ENCODE results near the gene OR4F6. TPM values are rescaled to one million over a fixed set of nuclear protein-coding genes. Genes with fewer than 3 reads are reported as not detected.
"Not testable (repeated sequence)": the region's sequence is repeated elsewhere in the genome, so short reads cannot be mapped to it uniquely, and the experiment has no call there.

Gene OR4F6, protein sequence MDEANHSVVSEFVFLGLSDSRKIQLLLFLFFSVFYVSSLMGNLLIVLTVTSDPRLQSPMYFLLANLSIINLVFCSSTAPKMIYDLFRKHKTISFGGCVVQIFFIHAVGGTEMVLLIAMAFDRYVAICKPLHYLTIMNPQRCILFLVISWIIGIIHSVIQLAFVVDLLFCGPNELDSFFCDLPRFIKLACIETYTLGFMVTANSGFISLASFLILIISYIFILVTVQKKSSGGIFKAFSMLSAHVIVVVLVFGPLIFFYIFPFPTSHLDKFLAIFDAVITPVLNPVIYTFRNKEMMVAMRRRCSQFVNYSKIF
- not detected for total RNA-seq

DNA sequence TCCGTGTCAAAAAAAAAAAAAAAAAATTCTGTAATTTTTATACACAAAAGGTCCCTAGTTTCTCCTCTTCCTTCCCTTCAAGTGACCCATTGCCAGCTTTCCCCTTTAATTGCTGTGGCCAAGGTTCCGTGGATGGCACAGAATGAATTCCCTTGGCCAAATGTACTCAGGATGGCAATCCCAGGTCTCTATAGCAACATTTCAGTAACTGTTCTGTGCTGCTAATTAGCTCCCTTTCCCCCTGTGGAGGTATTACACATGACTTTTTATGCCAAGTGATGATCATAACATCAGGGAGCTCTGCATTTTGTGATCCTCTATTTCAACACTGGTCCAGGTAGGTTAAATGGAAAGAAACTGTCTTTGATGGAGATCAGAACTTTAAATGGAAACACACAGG lies at the start of gene OR4F6:
Gene OR4F6 (plus strand): TSS at position 301 of the 400 bp plus-strand sequence. CDS start 2,211 bp downstream, outside the sequence.
- Mint-ChIP-seq H3K4me3 (no peak within 1 kb of the TSS), H3K27ac (no peak within 1 kb of the TSS), H3K9me3 (no peaks in the 10 kb centered on the region), H3K36me3 (no peaks in the 10 kb centered on the region), H3K27me3 (peaks cover 17% of the 10 kb centered on the region), H3K4me1 (no peaks in the 10 kb centered on the region)
- ATAC-seq (ENCODE audit: low read depth) (no peak), DNase-seq (no peak)
- POLR2A ChIA-PET = no interaction called here

DNA sequence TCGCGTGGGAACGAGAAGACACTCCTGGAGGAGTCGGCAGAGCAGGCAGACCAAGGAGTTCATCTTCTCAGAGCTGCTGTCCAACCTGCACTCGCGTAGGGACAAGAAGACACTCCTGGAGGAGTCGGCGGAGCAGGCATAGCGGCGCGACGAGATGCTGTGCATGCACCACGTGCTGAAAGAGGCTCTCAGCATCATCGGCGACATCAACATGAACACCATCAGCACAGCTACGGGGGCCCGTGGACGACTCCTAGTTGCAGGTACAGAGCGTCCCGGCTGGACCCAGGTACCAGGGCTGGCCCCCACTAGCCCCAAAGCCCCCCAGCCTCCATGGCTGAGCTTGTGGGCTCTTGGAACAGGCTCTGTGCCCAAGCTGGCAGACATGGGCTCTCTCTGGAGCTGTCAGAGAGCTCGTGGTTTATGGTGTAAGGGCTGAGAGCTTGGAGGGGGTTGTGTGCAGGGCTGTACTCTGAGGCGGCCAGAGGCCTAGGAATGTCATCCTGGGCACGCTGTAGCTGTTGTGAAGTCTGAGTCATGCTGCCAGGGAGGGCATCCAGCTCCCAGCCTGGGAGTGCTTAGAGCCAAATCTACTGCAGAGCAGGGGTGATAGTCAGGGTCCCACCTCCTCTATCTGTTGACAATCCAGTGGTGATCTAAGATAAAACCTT lies 38.5 kb upstream of the OR4F6 start:
- H3K27ac Mint-ChIP-seq; H3K4me1 Mint-ChIP-seq; H3K27me3 Mint-ChIP-seq; H3K9me3 Mint-ChIP-seq; ATAC-seq (ENCODE audit: low read depth); DNase-seq; H3K36me3 Mint-ChIP-seq; H3K4me3 Mint-ChIP-seq: not testable (repeated sequence)
- POLR2A ChIA-PET = interaction anchor here (0.7 to 0.8 kb wide), 2 partner anchors 12 to 40 kb away, joined by 3 read pairs; no protein-coding TSS in a partner anchor

DNA sequence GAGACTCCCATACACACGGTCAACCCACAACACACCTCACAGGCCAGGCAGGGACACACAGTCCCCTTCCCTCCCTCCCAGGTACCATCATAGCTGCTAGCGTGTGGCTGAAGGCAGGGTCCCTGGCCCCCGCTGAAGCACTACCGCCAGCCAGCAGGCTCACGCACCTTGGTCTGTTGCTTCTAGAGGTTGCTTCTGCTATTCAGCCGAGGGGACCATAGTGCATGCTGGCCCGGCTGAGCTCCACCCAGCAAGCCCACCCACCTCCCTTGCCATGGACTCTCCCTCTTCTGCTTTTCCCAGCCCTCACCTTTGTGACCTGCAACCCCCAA lies 38.0 kb upstream of the OR4F6 start:
- DNase-seq; POLR2A ChIA-PET; H3K4me3 Mint-ChIP-seq; H3K27ac Mint-ChIP-seq; H3K4me1 Mint-ChIP-seq; H3K9me3 Mint-ChIP-seq; ATAC-seq (ENCODE audit: low read depth); H3K27me3 Mint-ChIP-seq; H3K36me3 Mint-ChIP-seq: not testable (repeated sequence)

DNA sequence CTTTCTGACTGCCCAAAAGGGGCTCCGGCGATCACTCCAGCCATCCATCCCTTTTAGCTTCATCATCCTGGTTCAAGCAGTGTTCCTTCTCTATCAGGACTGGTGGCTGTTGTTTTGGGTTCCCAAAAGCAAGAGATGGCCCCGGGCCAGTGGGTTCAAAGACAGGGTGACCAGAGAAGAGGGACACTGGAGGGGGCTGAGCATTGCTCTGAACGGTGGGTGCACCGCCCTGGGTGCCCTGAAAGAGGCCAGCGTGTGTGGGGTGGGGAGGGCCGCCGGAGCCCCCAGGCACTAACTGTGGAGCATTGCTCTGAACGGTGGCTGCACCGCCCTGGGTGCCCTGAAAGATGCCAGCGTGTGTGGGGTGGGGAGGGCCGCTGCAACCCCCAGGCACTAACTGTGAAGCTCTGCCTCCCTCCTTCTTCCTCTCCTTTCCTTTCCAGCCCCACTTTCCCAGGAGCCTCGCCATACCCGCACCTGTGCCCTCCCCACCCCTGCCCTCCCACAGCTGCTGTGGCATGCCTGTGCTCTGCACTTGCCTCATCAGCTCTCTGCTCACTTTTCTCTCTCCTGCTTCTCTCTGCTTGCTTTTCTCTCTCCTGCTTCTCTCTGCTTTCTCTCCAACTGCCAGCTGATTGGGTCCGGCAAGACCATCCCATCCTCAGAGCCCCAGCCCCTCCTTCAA lies 37.4 kb upstream of the OR4F6 start:
- H3K4me3 Mint-ChIP-seq = no peak overlapping the region
- DNase-seq (no peak), ATAC-seq (ENCODE audit: low read depth) (no peak)
- no peak overlapping the region for H3K27ac Mint-ChIP-seq
- no peaks in the 10 kb centered on the region for H3K36me3 Mint-ChIP-seq
- POLR2A ChIA-PET = no interaction called here
- no peaks in the 10 kb centered on the region for H3K9me3 Mint-ChIP-seq
- H3K4me1 Mint-ChIP-seq = no peaks in the 10 kb centered on the region
- no peaks in the 10 kb centered on the region for H3K27me3 Mint-ChIP-seq

- H3K4me1 Mint-ChIP-seq = not testable (repeated sequence)
These were observed 36.1 kb upstream of the OR4F6 start for GRCh38 chr15:101767083-101767640.

DNA sequence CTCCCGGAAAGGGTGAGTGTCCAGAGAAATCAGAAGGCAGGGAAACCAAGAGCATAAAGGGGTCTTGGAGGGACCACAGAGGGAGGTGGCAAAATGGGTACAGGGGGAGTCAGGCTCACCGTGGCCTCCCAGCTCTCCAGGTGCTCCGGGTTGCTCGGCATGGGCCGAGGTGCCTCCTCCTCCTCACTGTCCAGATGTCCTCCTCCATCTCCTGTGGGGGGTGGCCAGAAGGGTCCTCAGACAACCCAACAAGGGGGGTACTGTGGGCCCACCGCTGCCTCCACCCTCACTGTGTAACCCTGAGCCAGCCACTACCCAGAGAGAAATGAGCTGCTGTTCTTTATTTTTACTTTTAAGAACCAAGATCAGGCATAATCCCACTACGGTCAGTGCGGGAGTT lies 30.4 kb upstream of the OR4F6 start:
- no peaks in the 10 kb centered on the region for H3K4me1 Mint-ChIP-seq
- POLR2A ChIA-PET = no interaction called here
- H3K9me3 Mint-ChIP-seq = no peaks in the 10 kb centered on the region
- H3K27ac Mint-ChIP-seq = no peak overlapping the region
- H3K36me3 Mint-ChIP-seq = no peaks in the 10 kb centered on the region
- DNase-seq = no peak
- H3K4me3 Mint-ChIP-seq = no peak overlapping the region
- no peak for ATAC-seq (ENCODE audit: low read depth)
- no peaks in the 10 kb centered on the region for H3K27me3 Mint-ChIP-seq

More at GRCh38 chr15:101767083-101767640, 36.1 kb upstream of the OR4F6 start:
- DNase-seq; POLR2A ChIA-PET; H3K9me3 Mint-ChIP-seq; H3K36me3 Mint-ChIP-seq; H3K4me3 Mint-ChIP-seq; ATAC-seq (ENCODE audit: low read depth); H3K27me3 Mint-ChIP-seq; H3K27ac Mint-ChIP-seq: not testable (repeated sequence)

DNA sequence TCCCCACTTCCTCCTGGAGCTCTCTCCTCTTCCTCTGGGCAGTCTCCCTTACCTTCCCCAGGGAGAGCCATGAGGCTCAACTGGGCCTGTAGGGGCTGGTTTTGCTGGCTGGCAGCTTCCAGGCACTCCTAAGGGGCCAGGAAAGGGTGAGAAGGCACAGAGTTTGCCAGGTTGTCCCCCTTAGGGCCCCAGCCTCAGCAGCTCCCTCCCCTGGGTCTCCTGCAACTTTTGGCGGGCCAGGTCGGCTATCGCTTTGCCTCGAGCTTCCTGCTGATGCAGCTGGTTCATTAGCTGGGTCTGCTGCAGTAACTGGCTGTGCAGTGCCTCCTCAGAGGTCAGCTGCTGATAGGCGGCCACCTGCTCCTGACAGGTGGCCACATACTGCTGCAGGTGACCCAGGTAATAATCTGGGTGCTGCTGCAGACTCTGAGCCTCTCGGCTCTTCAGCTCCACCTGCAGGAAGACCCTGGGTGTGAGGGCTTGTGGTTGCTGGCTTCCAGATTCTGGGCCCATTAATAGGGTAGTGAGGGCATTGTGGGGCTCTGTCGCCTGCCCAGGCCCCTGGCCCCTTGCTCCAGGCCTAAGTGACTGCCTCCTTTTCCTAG lies 29.7 kb upstream of the OR4F6 start:
- H3K27ac Mint-ChIP-seq = no peak overlapping the region
- H3K4me1 Mint-ChIP-seq = no peaks in the 10 kb centered on the region
- H3K4me3 Mint-ChIP-seq = no peak overlapping the region
- H3K36me3 Mint-ChIP-seq = no peaks in the 10 kb centered on the region
- no peaks in the 10 kb centered on the region for H3K9me3 Mint-ChIP-seq
- POLR2A ChIA-PET = no interaction called here
- no peak for ATAC-seq (ENCODE audit: low read depth)
- DNase-seq = no peak
- no peaks in the 10 kb centered on the region for H3K27me3 Mint-ChIP-seq

GRCh38 chr15:101775136-101775535 lies 28.2 kb upstream of the OR4F6 start:
- Mint-ChIP-seq H3K27ac (no peak overlapping the region), H3K4me1 (peaks cover 1% of the 10 kb centered on the region), H3K27me3 (no peaks in the 10 kb centered on the region), H3K36me3 (no peaks in the 10 kb centered on the region), H3K4me3 (no peak overlapping the region), H3K9me3 (no peaks in the 10 kb centered on the region)
- ATAC-seq (ENCODE audit: low read depth) (no peak), DNase-seq (no peak)
- POLR2A ChIA-PET = no interaction called here

- H3K9me3 Mint-ChIP-seq; H3K27me3 Mint-ChIP-seq; POLR2A ChIA-PET; H3K4me1 Mint-ChIP-seq; ATAC-seq (ENCODE audit: low read depth); H3K4me3 Mint-ChIP-seq; H3K27ac Mint-ChIP-seq; H3K36me3 Mint-ChIP-seq; DNase-seq: not testable (repeated sequence)
These were observed 24.7 kb upstream of the OR4F6 start for GRCh38 chr15:101778576-101778975.

DNA sequence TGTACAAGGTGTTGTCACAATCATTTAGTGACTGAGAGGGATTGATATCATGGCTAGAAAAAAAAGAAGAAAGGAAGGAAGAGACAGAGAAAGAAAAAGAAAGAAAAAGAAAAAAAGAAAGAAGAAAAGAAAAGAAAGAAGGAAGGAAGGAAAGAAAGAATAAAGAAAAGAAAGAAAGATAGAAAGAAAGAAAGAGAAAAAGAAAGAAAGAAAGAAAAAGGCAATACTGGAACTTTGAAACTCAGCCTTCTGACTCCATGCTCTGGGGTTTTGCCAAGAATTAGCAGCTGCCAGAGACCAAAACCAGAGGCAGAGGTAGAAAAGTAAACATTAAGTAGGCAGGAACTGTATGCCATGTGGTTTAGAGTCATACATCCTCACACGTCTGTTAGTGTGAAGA lies 23.1 kb upstream of the OR4F6 start:
- H3K4me3 Mint-ChIP-seq; H3K9me3 Mint-ChIP-seq; DNase-seq; H3K27me3 Mint-ChIP-seq; ATAC-seq (ENCODE audit: low read depth); H3K27ac Mint-ChIP-seq; H3K4me1 Mint-ChIP-seq; POLR2A ChIA-PET; H3K36me3 Mint-ChIP-seq: not testable (repeated sequence)

DNA sequence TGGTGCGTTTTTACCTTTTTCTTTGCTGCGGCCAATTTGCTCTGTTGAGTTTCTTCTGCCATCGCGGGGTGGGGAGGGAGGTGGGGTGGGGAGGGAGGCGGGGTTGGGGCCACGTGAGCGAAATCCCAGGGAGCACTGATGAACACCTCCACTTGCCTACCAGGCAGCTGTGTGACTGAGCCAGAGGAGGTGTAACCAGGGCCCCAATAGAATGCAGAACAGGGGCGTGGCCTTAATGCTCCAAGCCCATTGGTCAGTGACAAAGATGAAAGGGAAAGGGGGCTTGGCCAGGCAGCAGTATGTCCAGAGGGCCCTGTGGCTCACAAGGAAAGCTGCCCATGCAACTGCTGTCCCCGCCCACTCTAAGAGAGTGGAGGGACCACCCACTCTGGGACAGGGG lies 21.4 kb upstream of the OR4F6 start:
- POLR2A ChIA-PET = no interaction called here

DNA sequence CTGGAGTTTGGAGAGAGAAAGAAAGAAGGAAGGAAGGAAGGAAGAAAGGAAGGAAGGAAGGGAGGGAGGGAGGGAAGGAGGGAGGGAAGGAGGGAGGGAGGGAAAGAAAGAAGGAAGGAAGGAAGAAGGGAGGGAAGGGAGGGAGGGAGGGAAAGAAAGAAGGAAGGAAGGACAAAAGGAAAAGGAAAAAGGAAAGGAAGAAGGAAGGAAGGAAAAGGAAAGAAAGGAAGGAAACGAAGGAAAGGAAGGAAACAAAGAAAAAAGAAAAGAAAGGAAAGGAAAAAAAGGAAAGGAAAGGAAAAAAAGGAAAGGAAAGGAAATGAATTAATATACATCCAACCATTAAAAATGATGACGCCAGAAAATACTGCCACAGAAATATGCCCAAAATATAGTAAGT lies 18.7 kb upstream of the OR4F6 start:
- POLR2A ChIA-PET = no interaction called here
- peaks cover 4% of the 10 kb centered on the region for H3K27me3 Mint-ChIP-seq

More for the DNA sequence above, 21.4 kb upstream of the OR4F6 start:
- peaks cover 1% of the 10 kb centered on the region for H3K36me3 Mint-ChIP-seq
- DNase-seq (no peak), ATAC-seq (ENCODE audit: low read depth) (no peak)
- no peaks in the 10 kb centered on the region for H3K9me3 Mint-ChIP-seq
- H3K4me1 Mint-ChIP-seq = peaks cover 2% of the 10 kb centered on the region
- H3K4me3 Mint-ChIP-seq = no peak overlapping the region
- H3K27me3 Mint-ChIP-seq = peaks cover 2% of the 10 kb centered on the region
- no peak overlapping the region for H3K27ac Mint-ChIP-seq

GRCh38 chr15:101786422-101786821 lies 16.9 kb upstream of the OR4F6 start:
- H3K27ac Mint-ChIP-seq; H3K27me3 Mint-ChIP-seq; ATAC-seq (ENCODE audit: low read depth); H3K4me3 Mint-ChIP-seq; POLR2A ChIA-PET; H3K36me3 Mint-ChIP-seq; H3K4me1 Mint-ChIP-seq; DNase-seq; H3K9me3 Mint-ChIP-seq: not testable (repeated sequence)

More for the DNA sequence above, 18.7 kb upstream of the OR4F6 start:
- no peak for DNase-seq
- Mint-ChIP-seq H3K9me3 (no peaks in the 10 kb centered on the region), H3K36me3 (peaks cover 1% of the 10 kb centered on the region), H3K4me3 (no peak overlapping the region), H3K27ac (no peak overlapping the region), H3K4me1 (peaks cover 2% of the 10 kb centered on the region)
- no peak for ATAC-seq (ENCODE audit: low read depth)
